Endothelial cell of umbilical vein (primary cell): Measurements from ENCODE around the gene TSEN15. TPM values are rescaled to one million over a fixed set of nuclear protein-coding genes. Genes with fewer than 3 reads are reported as not detected.

Experiments used
- BruUV-seq: library from RNA; stranded (reverse); fragments of 400-500 nt; replicated peaks from 2 replicates; lab custom pipeline; 2021; lab: Mats Ljungman, UMichigan
- CTCF ChIA-PET: fragments of 300-600, 350-600 bp; sonication (Branson Sonifier 250); formaldehyde crosslinking; loops from one replicate; lab custom pipeline; 2021; ENCODE audit warnings: antibody characterized with exemption, inconsistent platforms; lab: Charles Lee
- POLR2A ChIA-PET: fragments of 300-600, 350-600 bp; sonication (Branson Sonifier 250); formaldehyde crosslinking; loops from one replicate; lab custom pipeline; 2021; ENCODE audit warnings: antibody characterized with exemption, inconsistent platforms; lab: Charles Lee
- DNase-seq: peaks from one replicate; pipeline ENCODE4 v3.0.0-alpha.2; 2011; ENCODE audit warnings: low read depth, low spot score
- FAIRE-seq: peaks from 2 replicates; lab custom pipeline; 2011; peaks lifted over from hg19 to GRCh38; lab: Jason Lieb, UNC
- H2AFZ ChIP-seq: 2 replicates; pipeline ENCODE4 v1.6.0; 2012; ENCODE audit warnings: low read depth, low read length, control low read depth, inconsistent platforms
- H3K27ac ChIP-seq: 2 replicates; pipeline ENCODE4 v1.5.1; 2011; ENCODE audit warnings: low read depth, mild to moderate bottlenecking, control low read depth, low read length, moderate library complexity; ENCODE audit not compliant: insufficient read depth
- H3K27me3 ChIP-seq, 2 experiments: 2 replicates each; pipeline versions ENCODE4 v1.6.0 to v1.6.1; 2011; ENCODE audit warnings: low read length in 2 of 2, mixed read lengths in 1 of 2; ENCODE audit not compliant: control insufficient read depth in 2 of 2, insufficient read depth in 2 of 2
- H3K36me3 ChIP-seq, 2 experiments: 2 replicates in 1 of 2; 3 replicates in 1 of 2; pipeline ENCODE4 v1.5.1; 2011; ENCODE audit warnings: low read length in 2 of 2, mild to moderate bottlenecking in 1 of 2, moderate library complexity in 1 of 2; ENCODE audit not compliant: control insufficient read depth in 2 of 2, insufficient read depth in 2 of 2; ENCODE audit errors: extremely low read depth in 1 of 2
- H3K4me1 ChIP-seq: 3 replicates; pipeline ENCODE4 v1.5.1; 2011; ENCODE audit warnings: mild to moderate bottlenecking, low read length; ENCODE audit not compliant: control insufficient read depth, insufficient read depth; ENCODE audit errors: extremely low read depth
- H3K4me2 ChIP-seq: 2 replicates; pipeline ENCODE4 v1.6.1; 2011; ENCODE audit warnings: low read length, control low read depth, mixed read lengths; ENCODE audit not compliant: insufficient read depth
- H3K4me3 ChIP-seq, 3 experiments: fragments of 200-600 bp in 1 of 3; sonication (generic), shearing (Covaris generic) in 1 of 3; replicated peaks in 1 of 3; 2 replicates each; pipeline ENCODE4 v1.5.1; 2011 to 2016; ENCODE audit warnings: control low read depth in 3 of 3, low read length in 3 of 3, mild to moderate bottlenecking in 2 of 3, inconsistent platforms in 1 of 3, low read depth in 1 of 3, moderate library complexity in 1 of 3; ENCODE audit not compliant: insufficient read depth in 1 of 3
- H3K79me2 ChIP-seq: 2 replicates; pipeline ENCODE4 v1.6.0; 2012; ENCODE audit warnings: low read length, inconsistent platforms; ENCODE audit not compliant: control insufficient read depth, insufficient read depth
- H3K9ac ChIP-seq: replicated peaks from 2 replicates; pipeline ENCODE3; 2011; ENCODE audit warnings: low read length, control low read depth; ENCODE audit not compliant: insufficient read depth; ENCODE audit errors: extremely low read depth
- H3K9me1 ChIP-seq: replicated peaks from 3 replicates; pipeline ENCODE4 v1.6.0; 2011; ENCODE audit warnings: mild to moderate bottlenecking, low read length; ENCODE audit not compliant: control insufficient read depth, insufficient read depth; ENCODE audit errors: extremely low read depth
- H3K9me3 ChIP-seq: replicated peaks from 2 replicates; pipeline ENCODE4 v1.5.1; 2012; ENCODE audit warnings: low read length, inconsistent platforms; ENCODE audit not compliant: control insufficient read depth, insufficient read depth
- H4K20me1 ChIP-seq: replicated peaks from 2 replicates; pipeline ENCODE3; 2011; ENCODE audit warnings: mild to moderate bottlenecking, low read length; ENCODE audit not compliant: control insufficient read depth, insufficient read depth; ENCODE audit errors: extremely low read depth
- CTCF ChIP-seq, 2 donors: IDR thresholded peaks; 1 replicate in 1 of 2; 2 replicates in 1 of 2; pipeline ENCODE4 v1.5.1; 2011; ENCODE audit warnings: low read length in 2 of 2, mild to moderate bottlenecking in 2 of 2, moderate library complexity in 2 of 2, control low read depth in 1 of 2, inconsistent platforms in 1 of 2, low read depth in 1 of 2; ENCODE audit not compliant: insufficient read depth in 1 of 2; ENCODE audit errors: extremely low read depth in 1 of 2
- EZH2 ChIP-seq: IDR thresholded peaks from 2 replicates; pipeline ENCODE4 v1.6.1; 2012; ENCODE audit warnings: borderline replicate concordance, low read depth, mild to moderate bottlenecking, moderate library complexity, low read length, inconsistent platforms; ENCODE audit not compliant: severe bottlenecking
- FOS ChIP-seq: IDR thresholded peaks from 2 replicates; pipeline ENCODE4 v1.6.1; 2011; ENCODE audit warnings: mild to moderate bottlenecking, low read length, moderate library complexity, borderline replicate concordance; ENCODE audit not compliant: insufficient read depth
- GATA2 ChIP-seq: IDR thresholded peaks from 2 replicates; pipeline ENCODE4 v1.7.0; 2011; ENCODE audit warnings: low read depth, mild to moderate bottlenecking, moderate library complexity, mixed read lengths, low read length; ENCODE audit not compliant: insufficient read length, insufficient read depth
- JUN ChIP-seq: IDR thresholded peaks from 2 replicates; pipeline ENCODE4 v1.6.1; 2011; ENCODE audit warnings: borderline replicate concordance, low read depth; ENCODE audit not compliant: insufficient read length, insufficient read depth
- MAX ChIP-seq: IDR thresholded peaks from 2 replicates; pipeline ENCODE4 v1.6.1; 2011; ENCODE audit not compliant: insufficient read depth, insufficient read length
- MYC ChIP-seq: IDR thresholded peaks from one replicate; pipeline ENCODE4 v1.6.1; 2011; ENCODE audit warnings: mild to moderate bottlenecking, low read depth, low read length
- POLR2A ChIP-seq: IDR thresholded peaks from 2 replicates; pipeline ENCODE4 v1.6.1; 2012; ENCODE audit warnings: low read depth, mild to moderate bottlenecking, control low read depth, low read length
- POLR2AphosphoS5 ChIP-seq: IDR thresholded peaks from 2 replicates; pipeline ENCODE4 v1.6.1; 2012; ENCODE audit warnings: low read depth, mild to moderate bottlenecking, control low read depth, low read length, moderate library complexity; ENCODE audit not compliant: insufficient read depth
- dilution Hi-C: fragments of 300-500 bp; cut with MboI; formaldehyde crosslinking; loops from one replicate; pipeline ENCODE4 v1.15.0; 2019; ENCODE audit warnings: low sequenced_read_pairs; ENCODE audit not compliant: extremely low pct_ligation_motif_present
- intact Hi-C: fragments of 100-400 bp; cut with micrococcal nuclease; formaldehyde crosslinking; loops from one replicate; pipeline ENCODE4 v1.10.0; 2022
- polyA plus RNA-seq, 4 experiments: library from polyadenylated mRNA; depleted of rRNA in 3 of 4; stranded (reverse) in 3 of 4; unstranded in 1 of 4; fragments of >200 nt; gene quantifications; 2 replicates each; pipeline versions ENCODE4 v1.2.1 to v1.2.3, GENCODE V29; 2011 to 2012; ENCODE audit warnings: missing spikeins in 1 of 4
- total RNA-seq: library from RNA; stranded (reverse); gene quantifications from 2 replicates; pipeline ENCODE4 v1.2.3, GENCODE V29; 2021

Gene TSEN15
- total and polyA plus RNA-seq, 2 donors (not counting 3 experiments of a cell fraction or from before 2014, with no cell fraction given) = 20.6 to 25.8 TPM

- no peak overlapping the region for H3K9ac ChIP-seq
- H3K4me1 ChIP-seq = peaks cover 11% of the 10 kb centered on the region
- no peaks in the 10 kb centered on the region for H3K36me3 ChIP-seq
- TF ChIP-seq FOS (no peak), JUN (no peak), EZH2 (no peak), GATA2 (no peak), POLR2A (no peak), POLR2AphosphoS5 (no peak), MAX (no peak), MYC (no peak), CTCF (IDR thresholded peaks at IDR 0.05; ENCODE audit: extremely low read depth in 1 of 2, insufficient read depth in 1 of 2, low read depth in 1 of 2, low read length in 2 of 2) (no peak)
- no peaks in the 10 kb centered on the region for H4K20me1 ChIP-seq
- no peaks in the 10 kb centered on the region for H3K9me3 ChIP-seq
- H3K79me2 ChIP-seq = peaks cover 13% of the 10 kb centered on the region
- H3K4me2 ChIP-seq = no peak overlapping the region
- dilution Hi-C loops = no loop called here
- DNase-seq = no peak
- FAIRE-seq = no peak
- no peaks in the 10 kb centered on the region for H3K9me1 ChIP-seq
- H3K4me3 ChIP-seq = no peak overlapping the region
- BruUV-seq = no TSS peak
- peaks cover 12 to 28% of the 10 kb centered on the region in 2 experiments for H3K27me3 ChIP-seq
- no peak overlapping the region for H2AFZ ChIP-seq
- ChIA-PET CTCF (interaction anchor here (0.5 to 1.2 kb wide), 2 partner anchors 9 to 1597 kb away, joined by 3 read pairs; no protein-coding TSS in a partner anchor), POLR2A (no interaction called here)
- intact Hi-C loops = no loop called here
- H3K27ac ChIP-seq = no peak overlapping the region
Observed at GRCh38 chr1:184048561-184049240, 2.8 kb upstream of the TSEN15 start.
